ENCODE results near the gene RNF145.

GRCh38 chr5:159207686-159208513 lies 1.5 kb downstream of the RNF145 start:
- no peak for TF ChIP-seq CTCF (IDR thresholded peaks at IDR 0.05 in 8 of 11, conservative IDR thresholded peaks at IDR 0.05 in 3 of 11)
- TF ChIP-seq POLR2A (IDR thresholded peaks at IDR 0.05) = peak in 2 of 3 donors; percentile 19 to 46

Measured in spleen (tissue), 7 donors.